Omental fat pad (tissue), 4 donors: Measurements from ENCODE around the gene TMEM218. TPM values are rescaled to one million over a fixed set of nuclear protein-coding genes. Genes with fewer than 3 reads are reported as not detected.
A peak's percentile ranks its signal among the peaks of the same experiment; 100 is the strongest.
"Not testable (repeated sequence)": the region's sequence is repeated elsewhere in the genome, so short reads cannot be mapped to it uniquely, and the experiment has no call there.

Experiments
- ATAC-seq: fragments of 150-250 bp; one replicate; pipeline ENCODE4 v1.9.1; 2016; ENCODE audit warnings: mild to moderate bottlenecking, moderate library complexity; ENCODE audit not compliant: low FRiP score
- DNase-seq: peaks from one replicate; pipeline ENCODE4 v3.0.0-alpha.2; 2019; ENCODE audit warnings: low spot score
- CTCF ChIP-seq, 3 donors: fragments of 450-650 bp; IDR thresholded peaks; one replicate each; pipeline ENCODE4 v1.5.1; 2016 to 2017; ENCODE audit warnings: antibody characterized with exemption in 3 of 3, mild to moderate bottlenecking in 3 of 3, moderate library complexity in 2 of 3
- total RNA-seq, 4 donors: library from RNA; depleted of rRNA; stranded (reverse); fragments of >200 nt; gene quantifications; one replicate each; pipeline ENCODE4 v1.1.0, GENCODE V29; 2016

The TMEM218 gene
- total RNA-seq, 4 donors from 2014 or later = 17.0 to 24.4 (median 21.9) TPM

GRCh38 chr11:125092669-125093068 is 18.8 kb downstream of the TMEM218 start:
- no peak for ATAC-seq
- TF ChIP-seq CTCF (IDR thresholded peaks at IDR 0.05) = no peak

GRCh38 chr11:125091877-125092664 is 19.4 kb downstream of the TMEM218 start:
- DNase-seq (no peak), ATAC-seq (no peak)
- no peak for TF ChIP-seq CTCF (IDR thresholded peaks at IDR 0.05)

More at GRCh38 chr11:125092669-125093068, 18.8 kb downstream of the TMEM218 start:
- DNase-seq = no peak

GRCh38 chr11:125091247-125091876 is 20.1 kb downstream of the TMEM218 start:
- peak; percentile 65 for ATAC-seq
- no peak for TF ChIP-seq CTCF (IDR thresholded peaks at IDR 0.05)

GRCh38 chr11:125090816-125091215 is 20.6 kb downstream of the TMEM218 start:
- no peak for DNase-seq
- ATAC-seq = no peak
- TF ChIP-seq CTCF (IDR thresholded peaks at IDR 0.05) = no peak

More at GRCh38 chr11:125091247-125091876, 20.1 kb downstream of the TMEM218 start:
- no peak for DNase-seq

GRCh38 chr11:125090151-125090550 is 21.3 kb downstream of the TMEM218 start:
- DNase-seq, ATAC-seq: not testable (repeated sequence)

- not testable (repeated sequence) for ATAC-seq, DNase-seq
These were observed 21.9 kb downstream of the TMEM218 start for GRCh38 chr11:125089481-125089880.

GRCh38 chr11:125088576-125089455 is 22.6 kb downstream of the TMEM218 start:
- ATAC-seq (no peak), DNase-seq (no peak)
- no peak for TF ChIP-seq CTCF (IDR thresholded peaks at IDR 0.05)
